ENCODE measurements around the gene DNAJC5G. TPM values are rescaled to one million over a fixed set of nuclear protein-coding genes. Genes with fewer than 3 reads are reported as not detected.
A peak's percentile ranks its signal among the peaks of the same experiment; 100 is the strongest.

The DNAJC5G gene
- total and polyA plus RNA-seq, 2 donors (not counting 1 experiment from before 2014, with no cell fraction given) = not detected

GRCh38 chr2:27249891-27250651 lies 25.2 kb upstream of the DNAJC5G start:
- H3K4me2 ChIP-seq (replicated peaks; ENCODE audit: low read depth, low read length, poor library complexity, severe bottlenecking) = peak overlapping the region; percentile 28
- H3K27me3 ChIP-seq (replicated peaks in 1 of 4; ENCODE audit: control extremely low read depth in 1 of 4, control insufficient read depth in 3 of 4, insufficient read depth in 4 of 4, low read length in 3 of 4) = peaks cover 0 to 29% (median 9%) of the 10 kb centered on the region in 4 experiments
- no peaks in the 10 kb centered on the region for H3K9me3 Mint-ChIP-seq (ENCODE audit: insufficient read depth)
- ChIA-PET POLR2A (no interaction called here), CTCF (interaction anchor here (0.6 to 1.0 kb wide), 2 partner anchors 29 to 95 kb away, joined by 3 to 6 read pairs; no protein-coding TSS in a partner anchor)
- H2AFZ ChIP-seq (ENCODE audit: insufficient read depth, low read depth, low read length, poor library complexity, severe bottlenecking) = no peak overlapping the region
- no peaks in the 10 kb centered on the region for H3K4me1 Mint-ChIP-seq
- peak; percentile 57 for DNase-seq
- TF ChIP-seq CTCF (IDR thresholded peaks at IDR 0.05) (peak; percentile 51), EZH2 (IDR thresholded peaks at IDR 0.05; ENCODE audit: borderline replicate concordance, insufficient read depth, low read depth, low read length, poor library complexity, severe bottlenecking) (no peak)
- intact Hi-C loops (cut with micrococcal nuclease) = loop anchor here (1.0 kb wide), 1 partner anchor 53 kb away; no protein-coding TSS in a partner anchor
- peaks cover 0 to 5% of the 10 kb centered on the region in 2 donors for H3K4me1 ChIP-seq (ENCODE audit: control insufficient read depth in 2 of 2, insufficient read depth in 2 of 2, low read length in 2 of 2)
- H3K79me2 ChIP-seq (ENCODE audit: control insufficient read depth, insufficient read depth, low read length) = no peaks in the 10 kb centered on the region
- peaks cover 38% of the 10 kb centered on the region for H3K27me3 Mint-ChIP-seq
- H3K9me3 ChIP-seq (ENCODE audit: control extremely low read depth in 1 of 3, control insufficient read depth in 2 of 3, insufficient read depth in 1 of 3, low read length in 2 of 3) = peaks cover 0 to 4% (median 0%) of the 10 kb centered on the region in 3 donors
- H3K27ac ChIP-seq (ENCODE audit: low read length in 2 of 2) = no peak overlapping the region
- WGBS (ENCODE audit: insufficient coverage) = 24% methylated on average over 21 of the region's 22 CpGs
- H3K4me3 ChIP-seq (ENCODE audit: control extremely low read depth in 1 of 5, extremely low read depth in 1 of 5, insufficient read depth in 1 of 5, low read depth in 2 of 5, low read length in 4 of 5) = no peak overlapping the region
- no peak overlapping the region for H3K4me3 Mint-ChIP-seq
- H3K9ac ChIP-seq (ENCODE audit: low read length) = no peak overlapping the region
- no peaks in the 10 kb centered on the region for H3K36me3 ChIP-seq (replicated peaks in 1 of 2; ENCODE audit: control extremely low read depth in 1 of 2, control insufficient read depth in 1 of 2, extremely low read depth in 1 of 2, insufficient read depth in 2 of 2, low read length in 1 of 2)
- ATAC-seq (ENCODE audit: low read depth) = peak; percentile 45
- no peak overlapping the region for H3K27ac Mint-ChIP-seq
- no peaks in the 10 kb centered on the region for H4K20me1 ChIP-seq (ENCODE audit: control insufficient read depth, insufficient read depth, low read length, poor library complexity, severe bottlenecking)

Data from B cell (primary cell).